Epithelial cell of esophagus (primary cell): ENCODE measurements around the gene OR6J1.

ENCODE experiments used
- DNase-seq: peaks from one replicate; pipeline ENCODE4 v3.0.0; 2010; ENCODE audit warnings: low read depth
- H3K4me3 ChIP-seq: 2 replicates; pipeline ENCODE4 v1.5.1; 2011; ENCODE audit warnings: mild to moderate bottlenecking, low read length, control low read depth
- TF ChIP-seq, protein P1 (sequence below): IDR thresholded peaks from 2 replicates; pipeline ENCODE4 v1.5.1; 2011; ENCODE audit warnings: low read depth, mild to moderate bottlenecking, low read length, control low read depth, inconsistent platforms; ENCODE audit not compliant: insufficient read depth; ENCODE audit errors: missing control alignments

The OR6J1 gene

DNA sequence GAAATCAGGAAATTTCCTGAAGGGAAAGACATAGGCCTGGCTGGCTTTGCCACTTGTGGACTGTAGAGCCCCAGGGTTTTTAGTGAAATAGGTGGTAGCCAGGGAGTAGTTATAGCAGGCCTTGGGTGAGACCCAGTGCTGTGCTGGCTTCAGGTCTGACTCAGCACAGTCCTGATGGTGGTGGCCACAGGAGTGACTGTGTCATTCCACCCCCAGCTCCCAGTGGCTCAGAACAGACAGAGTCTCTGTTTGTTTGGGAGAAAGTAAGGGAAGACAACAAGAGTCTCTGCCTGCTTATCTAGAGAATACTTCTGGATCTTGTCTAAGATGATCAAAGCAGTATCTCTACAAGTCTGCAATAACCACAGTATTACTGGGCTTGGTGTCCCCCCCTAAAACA lies 27.5 kb upstream of the OR6J1 start:
- no peak for DNase-seq
- no peak overlapping the region for H3K4me3 ChIP-seq
- TF ChIP-seq, protein P1, sequence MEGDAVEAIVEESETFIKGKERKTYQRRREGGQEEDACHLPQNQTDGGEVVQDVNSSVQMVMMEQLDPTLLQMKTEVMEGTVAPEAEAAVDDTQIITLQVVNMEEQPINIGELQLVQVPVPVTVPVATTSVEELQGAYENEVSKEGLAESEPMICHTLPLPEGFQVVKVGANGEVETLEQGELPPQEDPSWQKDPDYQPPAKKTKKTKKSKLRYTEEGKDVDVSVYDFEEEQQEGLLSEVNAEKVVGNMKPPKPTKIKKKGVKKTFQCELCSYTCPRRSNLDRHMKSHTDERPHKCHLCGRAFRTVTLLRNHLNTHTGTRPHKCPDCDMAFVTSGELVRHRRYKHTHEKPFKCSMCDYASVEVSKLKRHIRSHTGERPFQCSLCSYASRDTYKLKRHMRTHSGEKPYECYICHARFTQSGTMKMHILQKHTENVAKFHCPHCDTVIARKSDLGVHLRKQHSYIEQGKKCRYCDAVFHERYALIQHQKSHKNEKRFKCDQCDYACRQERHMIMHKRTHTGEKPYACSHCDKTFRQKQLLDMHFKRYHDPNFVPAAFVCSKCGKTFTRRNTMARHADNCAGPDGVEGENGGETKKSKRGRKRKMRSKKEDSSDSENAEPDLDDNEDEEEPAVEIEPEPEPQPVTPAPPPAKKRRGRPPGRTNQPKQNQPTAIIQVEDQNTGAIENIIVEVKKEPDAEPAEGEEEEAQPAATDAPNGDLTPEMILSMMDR, result no peak

DNA sequence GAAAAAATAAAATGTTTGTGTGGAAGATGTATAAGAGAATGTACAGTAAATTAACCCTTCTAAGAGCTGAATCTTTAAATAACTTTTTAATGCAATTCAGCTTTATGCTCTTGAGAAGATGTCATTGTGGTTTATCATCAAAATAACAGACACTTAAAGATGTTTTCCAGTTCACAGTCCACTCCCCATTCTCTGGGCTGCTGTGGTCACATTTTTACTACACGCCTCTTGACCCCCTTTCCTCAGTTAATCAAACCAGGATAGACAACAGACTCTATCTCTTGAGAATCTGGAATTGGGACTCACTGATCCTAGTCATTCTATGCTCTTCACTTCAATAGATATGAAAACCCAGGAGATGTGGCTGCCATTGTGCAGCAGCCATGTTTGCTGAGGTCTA lies 24.7 kb upstream of the OR6J1 start:
- no peak for DNase-seq
- no peak overlapping the region for H3K4me3 ChIP-seq
- TF ChIP-seq, protein P1, result no peak

DNA sequence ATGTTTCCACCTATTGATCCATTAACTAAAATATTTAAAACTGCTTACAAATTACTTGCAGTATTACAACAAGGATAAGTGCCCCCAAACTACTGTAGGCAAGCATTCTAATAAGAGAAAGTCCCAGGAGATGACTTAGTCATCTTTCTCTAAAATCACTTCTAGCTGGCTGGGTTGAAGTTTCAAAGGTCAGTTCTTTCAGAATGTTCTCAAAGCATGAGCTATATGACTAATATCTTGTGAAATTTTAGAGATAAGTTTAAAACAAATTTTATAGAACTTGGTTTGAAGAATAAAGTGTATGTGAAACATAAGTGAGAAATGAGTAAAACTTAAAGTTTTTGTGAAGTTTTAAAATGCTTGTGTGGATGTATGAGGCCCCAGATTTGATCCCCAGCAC lies 24.3 kb upstream of the OR6J1 start:
- DNase-seq, result no peak
- TF ChIP-seq, protein P1, result no peak
- H3K4me3 ChIP-seq, result no peak overlapping the region

DNA sequence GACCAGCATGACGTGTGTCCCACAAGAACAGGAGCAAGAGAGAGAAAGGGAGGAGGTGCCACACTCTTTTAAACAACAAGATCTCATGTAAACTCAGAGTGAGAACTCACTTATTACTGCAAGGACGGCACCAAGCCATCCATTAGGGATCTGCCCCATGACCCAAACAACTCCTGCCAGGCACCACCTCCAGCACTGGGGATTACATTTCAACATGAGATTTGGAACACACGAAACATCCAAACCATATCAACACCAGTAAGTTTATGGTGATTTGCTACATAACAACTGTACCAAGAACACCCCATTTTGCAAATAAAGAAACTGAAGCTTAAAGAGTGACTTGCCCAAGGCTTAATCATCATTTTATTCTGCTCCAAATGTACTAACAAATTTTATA lies 23.7 kb upstream of the OR6J1 start:
- TF ChIP-seq, protein P1, result no peak
- DNase-seq, result no peak
- no peak overlapping the region for H3K4me3 ChIP-seq

DNA sequence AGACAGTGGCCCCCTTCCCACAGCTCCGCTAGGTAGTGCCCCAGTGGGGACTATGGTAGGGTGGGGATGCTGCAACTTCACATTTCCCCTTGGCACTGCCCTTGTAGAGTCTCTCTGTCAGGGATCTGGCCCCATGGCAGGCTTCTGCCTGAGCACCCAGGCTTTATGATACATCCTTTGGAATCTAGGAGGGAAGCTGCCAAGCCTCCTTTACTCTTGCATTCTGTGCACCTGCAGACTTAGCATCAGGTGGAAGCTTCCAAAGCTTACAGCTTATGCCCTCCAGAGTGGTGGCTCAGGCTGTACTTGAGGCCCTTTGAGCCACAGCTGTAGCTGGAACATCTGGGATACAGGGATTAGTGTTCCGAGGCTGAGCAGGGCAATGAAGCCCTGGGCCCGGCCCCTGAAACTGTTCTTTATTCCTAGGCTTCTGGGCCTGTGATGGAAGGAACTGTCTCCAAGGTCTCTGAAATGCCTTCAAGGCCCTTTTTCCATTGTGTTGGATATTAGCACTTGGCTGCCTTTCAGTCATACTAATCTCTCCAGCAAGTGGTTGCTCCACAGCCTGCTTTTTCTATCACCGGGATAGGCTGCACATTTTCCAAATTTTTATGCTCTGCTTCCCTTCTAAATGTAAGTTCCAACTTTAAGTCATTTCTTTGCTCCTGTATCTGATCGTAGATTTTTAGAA lies 22.2 kb upstream of the OR6J1 start:
- TF ChIP-seq, protein P1, result no peak
- DNase-seq, result no peak
- no peak overlapping the region for H3K4me3 ChIP-seq

DNA sequence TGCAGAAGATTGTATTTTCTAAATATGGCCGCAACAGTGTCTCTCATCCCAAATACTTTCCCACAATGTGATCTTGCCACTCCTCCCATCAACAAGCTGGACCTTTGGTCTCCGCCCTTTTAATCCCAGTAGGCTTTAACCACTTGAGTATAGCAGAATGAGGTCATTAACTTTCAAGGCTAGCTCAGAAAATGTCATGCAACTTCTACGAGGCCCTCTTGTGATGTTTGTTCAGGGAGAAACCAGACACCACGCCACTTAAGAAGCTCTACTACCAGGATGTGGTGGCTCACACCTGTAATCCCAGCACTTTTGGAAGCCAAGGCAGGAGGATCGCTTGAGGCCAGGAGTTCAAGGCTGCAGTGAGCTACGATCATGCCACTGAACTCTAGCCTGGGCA lies 20.1 kb upstream of the OR6J1 start:
- no peak overlapping the region for H3K4me3 ChIP-seq
- TF ChIP-seq, protein P1, result no peak
- no peak for DNase-seq

DNA sequence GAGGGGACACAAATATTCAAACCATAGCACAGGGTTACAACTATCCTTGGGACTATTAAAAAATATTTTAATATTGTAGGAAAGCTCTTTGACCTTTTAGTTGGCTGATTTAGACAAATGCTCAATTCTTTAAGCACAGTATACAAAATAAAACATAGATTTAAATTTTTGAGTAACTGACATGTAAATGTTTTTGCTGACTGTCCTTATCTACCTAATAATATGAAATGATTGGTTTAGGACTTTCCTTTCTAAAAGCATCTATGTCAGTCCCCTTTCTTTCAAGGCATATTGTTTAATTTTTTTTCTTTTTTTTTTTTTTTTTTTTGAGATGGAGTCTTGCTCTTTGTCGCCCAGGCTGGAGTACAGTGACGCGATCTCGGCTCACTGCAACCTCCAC lies 16.5 kb upstream of the OR6J1 start:
- TF ChIP-seq, protein P1, result no peak
- no peak for DNase-seq

More for the DNA sequence above, 16.5 kb upstream of the OR6J1 start:
- H3K4me3 ChIP-seq, result no peak overlapping the region
